Endothelial cell of umbilical vein (primary cell): ENCODE measurements around the gene RFESD. TPM values are rescaled to one million over a fixed set of nuclear protein-coding genes. Genes with fewer than 3 reads are reported as not detected.
A peak's percentile ranks its signal among the peaks of the same experiment; 100 is the strongest.

ENCODE experiments used
- Bru-seq: library from RNA; stranded (reverse); fragments of 400-500 nt; gene quantifications from one replicate; lab custom pipeline; 2021; lab: Mats Ljungman, UMichigan
- BruChase-seq, 2 experiments: library from RNA; stranded (reverse); fragments of 400-500 nt; gene quantifications; one replicate each; lab custom pipeline; 2021; lab: Mats Ljungman, UMichigan
- BruUV-seq: library from RNA; stranded (reverse); fragments of 400-500 nt; replicated peaks from 2 replicates; lab custom pipeline; 2021; lab: Mats Ljungman, UMichigan
- CTCF ChIA-PET: fragments of 300-600, 350-600 bp; sonication (Branson Sonifier 250); formaldehyde crosslinking; loops from one replicate; lab custom pipeline; 2021; ENCODE audit warnings: antibody characterized with exemption, inconsistent platforms; lab: Charles Lee
- POLR2A ChIA-PET: fragments of 300-600, 350-600 bp; sonication (Branson Sonifier 250); formaldehyde crosslinking; loops from one replicate; lab custom pipeline; 2021; ENCODE audit warnings: antibody characterized with exemption, inconsistent platforms; lab: Charles Lee
- DNase-seq: peaks from one replicate; pipeline ENCODE4 v3.0.0-alpha.2; 2011; ENCODE audit warnings: low read depth, low spot score
- FAIRE-seq: peaks from 2 replicates; lab custom pipeline; 2011; peaks lifted over from hg19 to GRCh38; lab: Jason Lieb, UNC
- H2AFZ ChIP-seq: 2 replicates; pipeline ENCODE4 v1.6.0; 2012; ENCODE audit warnings: low read depth, low read length, control low read depth, inconsistent platforms
- H3K27ac ChIP-seq: 2 replicates; pipeline ENCODE4 v1.5.1; 2011; ENCODE audit warnings: low read depth, mild to moderate bottlenecking, control low read depth, low read length, moderate library complexity; ENCODE audit not compliant: insufficient read depth
- H3K27me3 ChIP-seq, 2 experiments: 2 replicates each; pipeline versions ENCODE4 v1.6.0 to v1.6.1; 2011; ENCODE audit warnings: low read length in 2 of 2, mixed read lengths in 1 of 2; ENCODE audit not compliant: control insufficient read depth in 2 of 2, insufficient read depth in 2 of 2
- H3K36me3 ChIP-seq, 2 experiments: 2 replicates in 1 of 2; 3 replicates in 1 of 2; pipeline ENCODE4 v1.5.1; 2011; ENCODE audit warnings: low read length in 2 of 2, mild to moderate bottlenecking in 1 of 2, moderate library complexity in 1 of 2; ENCODE audit not compliant: control insufficient read depth in 2 of 2, insufficient read depth in 2 of 2; ENCODE audit errors: extremely low read depth in 1 of 2
- H3K4me1 ChIP-seq: 3 replicates; pipeline ENCODE4 v1.5.1; 2011; ENCODE audit warnings: mild to moderate bottlenecking, low read length; ENCODE audit not compliant: control insufficient read depth, insufficient read depth; ENCODE audit errors: extremely low read depth
- H3K4me2 ChIP-seq: 2 replicates; pipeline ENCODE4 v1.6.1; 2011; ENCODE audit warnings: low read length, control low read depth, mixed read lengths; ENCODE audit not compliant: insufficient read depth
- H3K4me3 ChIP-seq, 3 experiments: fragments of 200-600 bp in 1 of 3; sonication (generic), shearing (Covaris generic) in 1 of 3; replicated peaks in 1 of 3; 2 replicates each; pipeline ENCODE4 v1.5.1; 2011 to 2016; ENCODE audit warnings: control low read depth in 3 of 3, low read length in 3 of 3, mild to moderate bottlenecking in 2 of 3, inconsistent platforms in 1 of 3, low read depth in 1 of 3, moderate library complexity in 1 of 3; ENCODE audit not compliant: insufficient read depth in 1 of 3
- H3K79me2 ChIP-seq: 2 replicates; pipeline ENCODE4 v1.6.0; 2012; ENCODE audit warnings: low read length, inconsistent platforms; ENCODE audit not compliant: control insufficient read depth, insufficient read depth
- H3K9ac ChIP-seq: replicated peaks from 2 replicates; pipeline ENCODE3; 2011; ENCODE audit warnings: low read length, control low read depth; ENCODE audit not compliant: insufficient read depth; ENCODE audit errors: extremely low read depth
- H3K9me1 ChIP-seq: replicated peaks from 3 replicates; pipeline ENCODE4 v1.6.0; 2011; ENCODE audit warnings: mild to moderate bottlenecking, low read length; ENCODE audit not compliant: control insufficient read depth, insufficient read depth; ENCODE audit errors: extremely low read depth
- H3K9me3 ChIP-seq: replicated peaks from 2 replicates; pipeline ENCODE4 v1.5.1; 2012; ENCODE audit warnings: low read length, inconsistent platforms; ENCODE audit not compliant: control insufficient read depth, insufficient read depth
- H4K20me1 ChIP-seq: replicated peaks from 2 replicates; pipeline ENCODE3; 2011; ENCODE audit warnings: mild to moderate bottlenecking, low read length; ENCODE audit not compliant: control insufficient read depth, insufficient read depth; ENCODE audit errors: extremely low read depth
- CTCF ChIP-seq, 2 donors: IDR thresholded peaks; 1 replicate in 1 of 2; 2 replicates in 1 of 2; pipeline ENCODE4 v1.5.1; 2011; ENCODE audit warnings: low read length in 2 of 2, mild to moderate bottlenecking in 2 of 2, moderate library complexity in 2 of 2, control low read depth in 1 of 2, inconsistent platforms in 1 of 2, low read depth in 1 of 2; ENCODE audit not compliant: insufficient read depth in 1 of 2; ENCODE audit errors: extremely low read depth in 1 of 2
- EZH2 ChIP-seq: IDR thresholded peaks from 2 replicates; pipeline ENCODE4 v1.6.1; 2012; ENCODE audit warnings: borderline replicate concordance, low read depth, mild to moderate bottlenecking, moderate library complexity, low read length, inconsistent platforms; ENCODE audit not compliant: severe bottlenecking
- FOS ChIP-seq: IDR thresholded peaks from 2 replicates; pipeline ENCODE4 v1.6.1; 2011; ENCODE audit warnings: mild to moderate bottlenecking, low read length, moderate library complexity, borderline replicate concordance; ENCODE audit not compliant: insufficient read depth
- GATA2 ChIP-seq: IDR thresholded peaks from 2 replicates; pipeline ENCODE4 v1.7.0; 2011; ENCODE audit warnings: low read depth, mild to moderate bottlenecking, moderate library complexity, mixed read lengths, low read length; ENCODE audit not compliant: insufficient read length, insufficient read depth
- JUN ChIP-seq: IDR thresholded peaks from 2 replicates; pipeline ENCODE4 v1.6.1; 2011; ENCODE audit warnings: borderline replicate concordance, low read depth; ENCODE audit not compliant: insufficient read length, insufficient read depth
- MYC ChIP-seq: IDR thresholded peaks from one replicate; pipeline ENCODE4 v1.6.1; 2011; ENCODE audit warnings: mild to moderate bottlenecking, low read depth, low read length
- POLR2A ChIP-seq: IDR thresholded peaks from 2 replicates; pipeline ENCODE4 v1.6.1; 2012; ENCODE audit warnings: low read depth, mild to moderate bottlenecking, control low read depth, low read length
- POLR2AphosphoS5 ChIP-seq: IDR thresholded peaks from 2 replicates; pipeline ENCODE4 v1.6.1; 2012; ENCODE audit warnings: low read depth, mild to moderate bottlenecking, control low read depth, low read length, moderate library complexity; ENCODE audit not compliant: insufficient read depth
- dilution Hi-C: fragments of 300-500 bp; cut with MboI; formaldehyde crosslinking; loops from one replicate; pipeline ENCODE4 v1.15.0; 2019; ENCODE audit warnings: low sequenced_read_pairs; ENCODE audit not compliant: extremely low pct_ligation_motif_present
- intact Hi-C: fragments of 100-400 bp; cut with micrococcal nuclease; formaldehyde crosslinking; loops from one replicate; pipeline ENCODE4 v1.10.0; 2022
- long read RNA-seq: library from polyadenylated mRNA; stranded (forward); transcript quantifications from one replicate; pipeline ENCODE4 v2.0.0, GENCODE V29; 2021
- polyA minus RNA-seq, 3 experiments: library from RNA; depleted of rRNA, polyadenylated mRNA; stranded (reverse); fragments of >200 nt; gene quantifications; 1 replicate in 1 of 3; 2 replicates in 2 of 3; pipeline ENCODE4 v1.2.3, GENCODE V29; 2011
- polyA plus RNA-seq, 4 experiments: library from polyadenylated mRNA; depleted of rRNA in 3 of 4; stranded (reverse) in 3 of 4; unstranded in 1 of 4; fragments of >200 nt; gene quantifications; 2 replicates each; pipeline versions ENCODE4 v1.2.1 to v1.2.3, GENCODE V29; 2011 to 2012; ENCODE audit warnings: missing spikeins in 1 of 4
- total RNA-seq: library from RNA; stranded (reverse); gene quantifications from 2 replicates; pipeline ENCODE4 v1.2.3, GENCODE V29; 2021
- TF ChIP-seq, protein P1 (sequence below): IDR thresholded peaks from 2 replicates; pipeline ENCODE4 v1.6.1; 2011; ENCODE audit not compliant: insufficient read depth, insufficient read length

Gene RFESD
- total RNA-seq (1.1 and 2.0 TPM in 2 replicates), polyA plus RNA-seq (0.57 and 0.88 TPM in 2 replicates), polyA minus RNA-seq (2.0 TPM in 1 of 2 replicates, not detected in the other), Bru-seq, nascent RNA (percentile 34 among the genes with signal in this experiment), BruChase-seq, experiment 1, labeled RNA remaining after a 6-hour chase (percentile 26 among the genes with signal in this experiment), BruChase-seq, experiment 2, labeled RNA remaining after a 2-hour chase (percentile 28 among the genes with signal in this experiment)
- 0.92 and 0.96 TPM in 2 replicates for polyA plus RNA-seq (2011; cell fraction: cytosol; rRNA removed)
- 0.42 and 0.74 TPM in 2 replicates for polyA plus RNA-seq (2011; cell fraction: nucleus; rRNA removed)
- polyA plus RNA-seq (2012) = 2.2 and 3.4 TPM in 2 replicates
- 0.61 TPM for polyA minus RNA-seq (2011; cell fraction: cytosol; rRNA and poly(A)+ RNA removed)
- polyA minus RNA-seq (2011; cell fraction: nucleus; rRNA and poly(A)+ RNA removed) = 0.43 and 1.3 TPM in 2 replicates
- long read RNA-seq, partial matches to known transcripts = 0 of 4 reads
- long read RNA-seq, other reads (novel, unspliced or antisense) = 0 of 4 reads

- no peaks in the 10 kb centered on the region for H3K9me3 ChIP-seq
- peak within 1 kb of the TSS; percentile 98 for H2AFZ ChIP-seq
- FAIRE-seq (peak; percentile 93), DNase-seq (peak; percentile 89)
- BruUV-seq = TSS peak; percentile 86
- dilution Hi-C loops (loop anchor here (25.0 kb wide), 1 partner anchor 191 kb away; no protein-coding TSS in a partner anchor), intact Hi-C loops (loop anchor here (1.0 to 10.0 kb wide), 4 partner anchors 25 to 948 kb away; partner anchors contain the start of genes ELL2 and RHOBTB3)
- no peaks in the 10 kb centered on the region for H3K9me1 ChIP-seq
- peak within 1 kb of the TSS; percentile 91 for H3K27ac ChIP-seq
- peak within 1 kb of the TSS; percentile 97 for H3K4me2 ChIP-seq
- peak within 1 kb of the TSS; percentile 91 for H3K9ac ChIP-seq
- H3K36me3 ChIP-seq = no peaks in the 10 kb centered on the region
- H3K79me2 ChIP-seq = no peaks in the 10 kb centered on the region
- H3K4me3 ChIP-seq = peak within 1 kb of the TSS; percentile 61 to 75 (median 67)
- peaks cover 9% of the 10 kb centered on the region for H3K4me1 ChIP-seq
- TF ChIP-seq FOS = no peak
- TF ChIP-seq CTCF (IDR thresholded peaks at IDR 0.05; ENCODE audit: extremely low read depth in 1 of 2, insufficient read depth in 1 of 2, low read depth in 1 of 2, low read length in 2 of 2) = peak in 1 of 2 donors; percentile 2
- TF ChIP-seq, protein P1, sequence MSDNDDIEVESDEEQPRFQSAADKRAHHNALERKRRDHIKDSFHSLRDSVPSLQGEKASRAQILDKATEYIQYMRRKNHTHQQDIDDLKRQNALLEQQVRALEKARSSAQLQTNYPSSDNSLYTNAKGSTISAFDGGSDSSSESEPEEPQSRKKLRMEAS = peak; percentile 84
- peak; percentile 86 for TF ChIP-seq POLR2A
- no peak for TF ChIP-seq EZH2
- peak; percentile 69 for TF ChIP-seq GATA2
- TF ChIP-seq MYC = no peak
- no peak for TF ChIP-seq JUN
- TF ChIP-seq POLR2AphosphoS5 = peak; percentile 89
- H3K27me3 ChIP-seq = no peaks in the 10 kb centered on the region
- ChIA-PET CTCF (interaction anchor here (0.7 to 5.1 kb wide), 17 partner anchors 8 to 315 kb away, joined by 3 to 58 read pairs (median 5); partner anchors contain the start of genes ARSK, ELL2, GLRX and RHOBTB3), POLR2A (interaction anchor here (1.0 to 1.8 kb wide), 2 partner anchors 16 to 85 kb away, joined by 3 to 6 read pairs; partner anchors contain the start of gene RHOBTB3)
- no peaks in the 10 kb centered on the region for H4K20me1 ChIP-seq
These were observed at the start of gene RFESD for GRCh38 chr5:95646569-95647431. TSS of gene RFESD (plus strand) at chr5:95646777. CDS start at chr5:95652272, 5,495 bp downstream.
